C4-2B (cell line): ENCODE results near the gene BBIP1.

ENCODE experiments used
- CTCF ChIP-seq: fragments of 450-650 bp; conservative IDR thresholded peaks from 2 replicates; pipeline ENCODE4 v1.5.1; 2017; ENCODE audit warnings: mild to moderate bottlenecking
- ZFX ChIP-seq: fragments of 450-650 bp; IDR thresholded peaks from 2 replicates; pipeline ENCODE4 v1.6.1; 2017

- no peak for TF ChIP-seq CTCF
- no peak for TF ChIP-seq ZFX
These were observed 37.1 kb downstream of the BBIP1 start for GRCh38 chr10:110881905-110882304.
